ENCODE measurements around the gene RPIA.

RPIA gene

DNA sequence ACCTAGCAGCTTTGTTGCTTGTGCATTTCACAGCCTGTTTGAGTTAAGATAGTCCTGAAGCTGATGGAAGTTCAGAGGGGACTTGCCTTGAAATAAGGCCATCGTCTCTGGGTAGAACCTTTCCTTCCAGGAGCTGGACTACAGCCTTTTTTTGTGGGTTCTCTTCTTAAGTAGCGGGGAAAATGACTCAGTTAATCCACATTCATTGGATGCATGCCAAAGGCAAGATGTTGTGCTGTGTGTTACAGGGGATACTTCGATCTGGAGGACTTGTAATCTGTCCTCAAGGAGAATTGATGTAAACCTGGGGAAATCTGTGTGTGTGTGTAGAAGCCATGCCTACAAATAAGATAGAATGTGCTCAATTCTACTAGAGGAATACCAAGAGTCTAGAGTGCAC lies 46.8 kb downstream of the RPIA start:
- Histone ChIP-seq H4K20me1 (ENCODE audit: control insufficient read depth, insufficient read depth, low read depth, low read length) (no peaks in the 10 kb centered on the region), H3K27me3 (ENCODE audit: control insufficient read depth, low read length) (no peaks in the 10 kb centered on the region), H3K36me3 (ENCODE audit: control insufficient read depth, low read length) (peaks cover 68% of the 10 kb centered on the region), H3K79me2 (ENCODE audit: control insufficient read depth, low read length) (no peaks in the 10 kb centered on the region), H3K4me1 (ENCODE audit: control insufficient read depth, low read length) (peaks cover 8% of the 10 kb centered on the region), H3K9me2 (replicated peaks; ENCODE audit: control insufficient read depth, low read length) (no peaks in the 10 kb centered on the region), H3K27ac (ENCODE audit: low read depth, low read length) (no peak overlapping the region), H3F3A (ENCODE audit: control insufficient read depth, insufficient read depth) (no peaks in the 10 kb centered on the region), H3K4me2 (ENCODE audit: low read length) (no peak overlapping the region), H3K4me3 (ENCODE audit: low read length) (no peak overlapping the region), H3K9me3 (ENCODE audit: control insufficient read depth, insufficient read depth, low read length) (no peaks in the 10 kb centered on the region)
- TF ChIP-seq, protein P1, sequence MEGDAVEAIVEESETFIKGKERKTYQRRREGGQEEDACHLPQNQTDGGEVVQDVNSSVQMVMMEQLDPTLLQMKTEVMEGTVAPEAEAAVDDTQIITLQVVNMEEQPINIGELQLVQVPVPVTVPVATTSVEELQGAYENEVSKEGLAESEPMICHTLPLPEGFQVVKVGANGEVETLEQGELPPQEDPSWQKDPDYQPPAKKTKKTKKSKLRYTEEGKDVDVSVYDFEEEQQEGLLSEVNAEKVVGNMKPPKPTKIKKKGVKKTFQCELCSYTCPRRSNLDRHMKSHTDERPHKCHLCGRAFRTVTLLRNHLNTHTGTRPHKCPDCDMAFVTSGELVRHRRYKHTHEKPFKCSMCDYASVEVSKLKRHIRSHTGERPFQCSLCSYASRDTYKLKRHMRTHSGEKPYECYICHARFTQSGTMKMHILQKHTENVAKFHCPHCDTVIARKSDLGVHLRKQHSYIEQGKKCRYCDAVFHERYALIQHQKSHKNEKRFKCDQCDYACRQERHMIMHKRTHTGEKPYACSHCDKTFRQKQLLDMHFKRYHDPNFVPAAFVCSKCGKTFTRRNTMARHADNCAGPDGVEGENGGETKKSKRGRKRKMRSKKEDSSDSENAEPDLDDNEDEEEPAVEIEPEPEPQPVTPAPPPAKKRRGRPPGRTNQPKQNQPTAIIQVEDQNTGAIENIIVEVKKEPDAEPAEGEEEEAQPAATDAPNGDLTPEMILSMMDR (IDR thresholded peaks at IDR 0.05; ENCODE audit: low read depth, low read length, poor library complexity, severe bottlenecking) = no peak
- TF ChIP-seq EZH2phosphoT487 (IDR thresholded peaks at IDR 0.05; ENCODE audit: borderline replicate concordance, low read length) = no peak

- Histone ChIP-seq H3K36me3 (ENCODE audit: control insufficient read depth, low read length) (peaks cover 84% of the 10 kb centered on the region), H3F3A (ENCODE audit: control insufficient read depth, insufficient read depth) (no peaks in the 10 kb centered on the region), H3K4me1 (ENCODE audit: control insufficient read depth, low read length) (peaks cover 8% of the 10 kb centered on the region), H4K20me1 (ENCODE audit: control insufficient read depth, insufficient read depth, low read depth, low read length) (no peaks in the 10 kb centered on the region), H3K27me3 (ENCODE audit: control insufficient read depth, low read length) (no peaks in the 10 kb centered on the region), H3K27ac (ENCODE audit: low read depth, low read length) (no peak overlapping the region), H3K9me2 (replicated peaks; ENCODE audit: control insufficient read depth, low read length) (no peaks in the 10 kb centered on the region), H3K4me2 (ENCODE audit: low read length) (no peak overlapping the region), H3K4me3 (ENCODE audit: low read length) (no peak overlapping the region), H3K9me3 (ENCODE audit: control insufficient read depth, insufficient read depth, low read length) (0 out of 2 replicates have a peak, but pooled peaks cover 4% of the 10 kb centered on the region), H3K79me2 (ENCODE audit: control insufficient read depth, low read length) (no peaks in the 10 kb centered on the region)
- TF ChIP-seq, protein P1 (IDR thresholded peaks at IDR 0.05; ENCODE audit: low read depth, low read length, poor library complexity, severe bottlenecking) = peak; percentile 93
- TF ChIP-seq EZH2phosphoT487 (IDR thresholded peaks at IDR 0.05; ENCODE audit: borderline replicate concordance, low read length) = no peak
Measured at GRCh38 chr2:88739985-88740600, 48.6 kb downstream of the RPIA start.

DNA sequence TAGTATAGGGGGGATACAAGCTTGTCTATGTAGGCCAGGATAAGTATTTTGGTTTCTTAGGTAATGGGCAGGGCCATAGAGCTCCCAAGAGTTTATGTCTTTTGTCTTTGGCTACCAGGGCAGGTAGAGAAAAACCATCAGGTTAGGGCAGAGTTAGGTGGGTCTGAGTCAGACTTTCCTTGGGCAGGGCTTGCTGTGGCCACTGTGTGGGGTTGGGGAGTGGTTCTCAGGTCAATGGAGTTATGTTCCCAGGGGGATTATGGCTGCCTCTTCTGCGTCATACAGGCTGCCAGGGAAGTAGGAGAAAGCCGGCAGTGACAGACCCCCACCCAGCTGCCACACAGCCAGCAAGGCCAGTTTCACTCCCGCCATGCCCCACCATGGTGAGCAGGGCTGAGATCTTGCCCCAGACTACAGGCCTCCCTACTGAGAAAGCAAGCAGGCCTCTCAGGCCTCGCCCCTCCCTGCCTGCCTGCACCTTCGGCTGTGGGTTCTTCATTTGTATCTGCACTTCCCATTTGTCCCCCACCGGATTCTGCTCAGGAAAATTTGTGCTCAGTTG lies 55.5 kb downstream of the RPIA start:
- TF ChIP-seq, protein P1 (IDR thresholded peaks at IDR 0.05; ENCODE audit: low read depth, low read length, poor library complexity, severe bottlenecking) = no peak
- TF ChIP-seq EZH2phosphoT487 (IDR thresholded peaks at IDR 0.05; ENCODE audit: borderline replicate concordance, low read length) = no peak
- Histone ChIP-seq H3K27me3 (ENCODE audit: control insufficient read depth, low read length) (no peaks in the 10 kb centered on the region), H4K20me1 (ENCODE audit: control insufficient read depth, insufficient read depth, low read depth, low read length) (no peaks in the 10 kb centered on the region), H3K4me3 (ENCODE audit: low read length) (no peak overlapping the region), H3K36me3 (ENCODE audit: control insufficient read depth, low read length) (peaks cover 78% of the 10 kb centered on the region), H3K4me1 (ENCODE audit: control insufficient read depth, low read length) (peaks cover 13% of the 10 kb centered on the region), H3F3A (ENCODE audit: control insufficient read depth, insufficient read depth) (no peaks in the 10 kb centered on the region), H3K9me3 (ENCODE audit: control insufficient read depth, insufficient read depth, low read length) (0 out of 2 replicates have a peak, but pooled peaks cover 6% of the 10 kb centered on the region), H3K9me2 (replicated peaks; ENCODE audit: control insufficient read depth, low read length) (no peaks in the 10 kb centered on the region), H3K27ac (ENCODE audit: low read depth, low read length) (no peak overlapping the region), H3K79me2 (ENCODE audit: control insufficient read depth, low read length) (no peaks in the 10 kb centered on the region), H3K4me2 (ENCODE audit: low read length) (no peak overlapping the region)
